Pancreas (tissue), 10 donors: ENCODE results near the gene CCDC127. TPM values are rescaled to one million over a fixed set of nuclear protein-coding genes. Genes with fewer than 3 reads are reported as not detected.
A peak's percentile ranks its signal among the peaks of the same experiment; 100 is the strongest.

Experiments
- ATAC-seq, 4 donors: fragments of 200-7000 bp; cut with Tn5 transposase; one replicate each; pipeline versions ENCODE4 v1.8.0 to v1.9.1; 2020; ENCODE audit warnings: mild to moderate bottlenecking in 4 of 4, moderate library complexity in 4 of 4
- DNase-seq, 6 donors: peaks; one replicate each; pipeline ENCODE4 v3.0.0-alpha.2; 2020
- FAIRE-seq: peaks from 2 replicates; lab custom pipeline; 2012; peaks lifted over from hg19 to GRCh38; lab: Jason Lieb, UNC
- H3K27ac ChIP-seq, 4 donors: fragments of 200-600 bp; sonication (generic); 1 replicate in 3 of 4; 2 replicates in 1 of 4; pipeline versions ENCODE4 v1.5.0 to v1.8.0; 2020
- H3K27me3 ChIP-seq, 4 donors: fragments of 200-600 bp; one replicate each; pipeline ENCODE4 v1.8.0; 2021
- H3K36me3 ChIP-seq, 3 donors: fragments of 200-600 bp; sonication (generic) in 1 of 3; one replicate each; pipeline versions ENCODE4 v1.5.0 to v1.8.0; 2020 to 2021
- H3K4me1 ChIP-seq, 3 donors: fragments of 200-600 bp; one replicate each; pipeline ENCODE4 v1.8.0; 2021
- H3K4me3 ChIP-seq, 4 donors: fragments of 200-600 bp; sonication (generic) in 2 of 4; one replicate each; pipeline versions ENCODE4 v1.5.0 to v1.8.0; 2020 to 2021
- H3K9me3 ChIP-seq, 4 donors: fragments of 200-600 bp; one replicate each; pipeline ENCODE4 v1.8.0; 2021
- CTCF ChIP-seq, 4 donors: fragments of 200-600 bp; sonication (generic) in 3 of 4; IDR thresholded peaks; one replicate each; pipeline versions ENCODE4 v1.5.0 to v1.8.0; 2021; ENCODE audit warnings: antibody characterized with exemption in 4 of 4
- WGBS, 2 donors: extraction: QIAGEN DNeasy Blood & Tissue Kit; methylation state at CpG; one replicate each; pipeline ENCODE4 v1.1.7; 2013; 5-methylcytosine and 5-hydroxymethylcytosine counted together
- intact Hi-C, 3 donors: fragments of 100-400 bp; cut with DNase I; formaldehyde crosslinking; loops; one replicate each; pipeline versions ENCODE4 v1.11.1 to v1.14.2; 2022
- polyA plus RNA-seq, 2 donors: library from polyadenylated mRNA; stranded (reverse); fragments of 200-250 nt; gene quantifications; one replicate each; pipeline ENCODE4 v1.2.3, GENCODE V29; 2013
- total RNA-seq, 6 donors: library from RNA; stranded (reverse); fragmentation: NEBNext Ultra II Directional in 4 of 6; extraction: Animal tissue kit (Norgen Biotek cat#: 25700) in 4 of 6; gene quantifications; one replicate each; pipeline versions ENCODE4 v1.2.1 to v1.2.4, GENCODE V29; 2021 to 2023
- donor health status: healthy with polysubstance abuse.
- donor health status: DM: no; HTN: no; CAD: no; lungs with moderate emphysema.
- donor health status: DM: no; HTN: no; CAD: no.
- donor health status: control.
- donor health status: control.
- donor health status: Bipolar disorder and iron deficiency.
- donor health status: DM: yes; HTN: yes; CAD: no.
- donor health status: DM: no; HTN: no; CAD: no.
- donor health status: DM: no; HTN: no; CAD: no.
- donor health status: DM: yes; HTN: yes; CAD: no.

CCDC127 gene
- total and polyA plus RNA-seq, 8 donors, result 1.2 to 3.9 (median 1.9) TPM

- no peaks in the 10 kb centered on the region for H3K27me3 ChIP-seq
- H3K27ac ChIP-seq, result no peak overlapping the region
- intact Hi-C loops, result no loop called here
- ATAC-seq, result no peak
- H3K9me3 ChIP-seq, result no peaks in the 10 kb centered on the region
- H3K36me3 ChIP-seq, result no peaks in the 10 kb centered on the region
- 77 to 89% methylated on average over 9 of the region's 9 CpGs for WGBS, 2 donors
- H3K4me1 ChIP-seq, result peaks cover 0 to 5% (median 4%) of the 10 kb centered on the region in 3 donors
- DNase-seq, result no peak
- no peak for TF ChIP-seq CTCF (IDR thresholded peaks at IDR 0.05)
- no peak for FAIRE-seq
- H3K4me3 ChIP-seq, result no peak overlapping the region
Measured at GRCh38 chr5:192691-192969, 25.3 kb downstream of the CCDC127 start.

- H3K9me3 ChIP-seq, result no peaks in the 10 kb centered on the region
- FAIRE-seq, result no peak
- no peaks in the 10 kb centered on the region for H3K36me3 ChIP-seq
- intact Hi-C loops, result no loop called here
- peak in 2 of 6 donors; percentile 31 to 57 for DNase-seq
- H3K4me3 ChIP-seq, result peak overlapping the region in 2 of 4 donors; percentile 15 to 23
- WGBS, 2 donors, result 81 to 95% methylated on average over 36 to 46 of the region's 46 CpGs
- TF ChIP-seq CTCF (IDR thresholded peaks at IDR 0.05), result no peak
- H3K4me1 ChIP-seq, result peaks cover 0 to 5% (median 4%) of the 10 kb centered on the region in 3 donors
- no peak for ATAC-seq
- H3K27ac ChIP-seq, result no peak overlapping the region
- H3K27me3 ChIP-seq, result no peaks in the 10 kb centered on the region
Measured at GRCh38 chr5:191949-192690, 25.8 kb downstream of the CCDC127 start.

DNA sequence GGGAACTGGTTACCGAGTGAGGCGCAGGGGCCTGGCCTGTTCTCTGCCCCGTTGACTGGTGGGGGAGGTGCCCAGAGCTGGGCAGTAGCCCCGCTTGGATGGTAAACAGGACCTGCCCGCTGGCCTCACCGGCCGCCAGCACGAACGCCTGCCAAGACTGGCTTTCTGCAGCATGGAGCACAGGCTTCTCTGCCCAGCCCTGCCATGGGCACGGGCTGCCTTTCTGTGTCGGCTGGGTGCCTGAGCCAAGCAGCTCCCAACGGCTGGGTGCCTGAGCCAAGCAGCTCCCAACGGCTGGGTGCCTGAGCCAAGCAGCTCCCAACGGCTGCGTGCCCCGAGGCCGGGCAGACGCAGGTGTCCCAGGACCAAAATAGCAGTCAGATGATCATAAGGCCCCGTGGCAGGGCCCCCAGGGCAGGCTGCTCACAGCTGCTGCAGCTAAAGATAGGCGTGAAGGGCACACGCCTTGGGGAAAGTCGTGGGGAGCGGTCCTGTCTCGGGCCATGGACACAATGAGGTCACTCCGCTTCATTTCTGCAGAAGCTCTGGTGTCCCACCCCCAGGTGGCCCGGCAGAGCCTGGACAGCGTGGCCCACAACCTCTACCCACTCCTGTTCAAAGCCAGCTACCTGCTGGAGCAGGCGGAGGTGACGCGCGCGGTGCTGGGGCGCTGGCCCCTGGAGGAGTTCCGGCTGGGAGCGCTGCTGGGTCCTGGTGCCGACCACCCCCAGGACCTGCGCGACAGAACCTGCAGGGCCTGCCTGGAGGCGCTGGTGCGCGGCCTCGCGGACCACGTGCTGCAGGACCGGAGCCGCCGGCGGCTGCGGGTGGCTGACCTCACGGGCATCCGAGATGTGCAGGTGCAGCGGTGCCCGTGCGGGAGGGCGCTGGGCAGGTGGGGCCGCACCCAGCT lies 26.7 kb downstream of the CCDC127 start, which contains the start of gene LRRC14B:
Gene LRRC14B, plus strand, starts transcription at position 460 of the 913 bp plus-strand sequence. Its CDS starts 44 bp downstream, at position 504.
- no peak for TF ChIP-seq CTCF (IDR thresholded peaks at IDR 0.05)
- Histone ChIP-seq H3K27ac (no peak within 1 kb of the TSS), H3K9me3 (no peaks in the 10 kb centered on the region), H3K4me3 (peak within 1 kb of the TSS in 3 of 4 donors; percentile 8 to 23 (median 15)), H3K4me1 (peaks cover 0 to 5% (median 4%) of the 10 kb centered on the region in 3 donors), H3K36me3 (no peaks in the 10 kb centered on the region), H3K27me3 (no peaks in the 10 kb centered on the region)
- ATAC-seq, result peak; percentile 15 to 67 (median 48)
- 9 to 11% methylated on average over 55 to 56 of the region's 56 CpGs for WGBS, 2 donors
- DNase-seq, result peak in 5 of 6 donors; percentile 23 to 81 (median 55)
- FAIRE-seq, result no peak
- intact Hi-C loops, result no loop called here

DNA sequence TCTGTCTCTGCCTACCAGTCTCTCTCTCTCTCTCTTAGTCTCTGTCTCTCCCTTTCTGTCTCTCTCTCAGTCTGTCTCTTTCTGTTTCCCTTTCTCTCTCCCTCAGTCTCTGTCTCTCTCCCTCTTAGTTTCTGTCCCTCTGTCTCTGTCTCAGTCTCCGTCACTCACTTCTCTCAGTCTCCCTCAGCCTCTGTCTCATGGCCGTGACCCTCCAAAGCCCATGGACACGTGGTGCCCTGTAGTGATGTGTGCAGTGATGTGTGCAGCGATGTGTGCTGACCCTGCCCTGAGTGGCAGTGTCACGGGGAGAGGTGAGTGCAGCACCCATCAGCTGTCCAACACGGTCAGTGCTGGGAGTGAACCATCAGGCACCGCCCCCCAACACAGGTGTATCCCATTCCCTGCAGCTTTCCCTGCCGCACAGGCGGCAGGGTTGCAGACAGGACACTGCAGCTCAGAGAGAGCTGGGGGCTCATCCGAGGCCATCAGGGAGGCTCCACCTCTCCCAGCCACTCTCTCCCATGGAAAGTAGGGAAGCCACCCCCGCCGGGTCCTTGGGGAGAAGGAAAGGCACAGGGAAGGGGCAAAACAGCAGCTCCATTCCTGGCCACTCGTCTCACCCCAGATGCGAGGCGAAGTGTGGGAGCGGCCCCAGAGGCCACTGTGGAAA lies 27.5 kb downstream of the CCDC127 start:
- Histone ChIP-seq H3K9me3 (no peaks in the 10 kb centered on the region), H3K36me3 (no peaks in the 10 kb centered on the region), H3K4me3 (peak overlapping the region in 1 of 4 donors; percentile 15), H3K27me3 (no peaks in the 10 kb centered on the region), H3K27ac (no peak overlapping the region), H3K4me1 (peaks cover 0 to 5% (median 4%) of the 10 kb centered on the region in 3 donors)
- intact Hi-C loops, result no loop called here
- WGBS, 2 donors, result 46 to 60% methylated on average over 16 of the region's 16 CpGs
- ATAC-seq (no peak), FAIRE-seq (no peak), DNase-seq (peak in 2 of 6 donors; percentile 6 to 53)
- no peak for TF ChIP-seq CTCF (IDR thresholded peaks at IDR 0.05)
